ENCODE measurements around the gene NSD2. TPM values are rescaled to one million over a fixed set of nuclear protein-coding genes. Genes with fewer than 3 reads are reported as not detected.
A peak's percentile ranks its signal among the peaks of the same experiment; 100 is the strongest.
"Not testable (repeated sequence)": the region's sequence is repeated elsewhere in the genome, so short reads cannot be mapped to it uniquely, and the experiment has no call there.

NSD2 gene
- polyA plus RNA-seq, 1 donor (not counting 4 experiments of a cell fraction or from before 2014, with no cell fraction given), result 22.6 TPM

DNA sequence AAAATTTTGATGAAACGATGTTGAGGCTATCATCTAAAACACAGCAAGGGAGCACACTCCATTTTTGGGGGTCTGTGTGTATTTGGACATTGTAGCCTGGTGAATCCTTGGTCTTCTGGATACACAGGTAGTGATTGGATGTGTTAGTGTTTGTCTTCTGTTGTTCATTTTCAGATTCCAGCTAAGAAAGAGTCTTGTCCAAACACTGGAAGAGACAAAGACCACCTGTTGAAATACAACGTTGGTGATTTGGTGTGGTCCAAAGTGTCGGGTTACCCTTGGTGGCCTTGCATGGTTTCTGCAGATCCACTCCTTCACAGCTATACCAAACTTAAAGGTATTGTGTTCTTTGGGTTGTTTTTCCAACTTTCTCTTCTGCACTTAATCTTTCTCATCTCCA is 32.8 kb downstream of the NSD2 start:
- Histone ChIP-seq H3K4me3 (ENCODE audit: control insufficient read depth in 2 of 3, extremely low read depth in 1 of 3, insufficient read depth in 2 of 3, low read depth in 1 of 3, low read length in 3 of 3) (no peak overlapping the region), H3K9me1 (ENCODE audit: control insufficient read depth, extremely low read depth, insufficient read depth, low read length) (peaks cover 7% of the 10 kb centered on the region), H3K79me2 (ENCODE audit: control insufficient read depth, insufficient read depth, low read length) (peaks cover 73% of the 10 kb centered on the region), H3K9ac (ENCODE audit: control insufficient read depth, extremely low read depth, insufficient read depth, low read length) (no peak overlapping the region), H3K36me3 (ENCODE audit: control insufficient read depth in 2 of 2, extremely low read depth in 1 of 2, insufficient read depth in 2 of 2, low read length in 2 of 2) (peaks cover 3 to 23% of the 10 kb centered on the region in 2 experiments), H3K9me3 (ENCODE audit: control insufficient read depth, low read depth, low read length) (no peaks in the 10 kb centered on the region), H4K20me1 (ENCODE audit: control insufficient read depth, extremely low read depth, insufficient read depth, low read length) (peaks cover 20% of the 10 kb centered on the region), H2AFZ (ENCODE audit: control insufficient read depth, low read length) (no peak overlapping the region), H3K4me1 (ENCODE audit: control insufficient read depth, extremely low read depth, insufficient read depth, low read length) (peaks cover 16% of the 10 kb centered on the region), H3K27me3 (ENCODE audit: control insufficient read depth, extremely low read depth, insufficient read depth, low read length) (no peaks in the 10 kb centered on the region), H3K27ac (ENCODE audit: control insufficient read depth, insufficient read depth, low read length) (no peak overlapping the region), H3K4me2 (ENCODE audit: control insufficient read depth, extremely low read depth, insufficient read depth, low read depth, low read length) (no peak overlapping the region)
- TF ChIP-seq EZH2 (IDR thresholded peaks at IDR 0.05; ENCODE audit: low read length), result no peak
- TF ChIP-seq, protein P1, sequence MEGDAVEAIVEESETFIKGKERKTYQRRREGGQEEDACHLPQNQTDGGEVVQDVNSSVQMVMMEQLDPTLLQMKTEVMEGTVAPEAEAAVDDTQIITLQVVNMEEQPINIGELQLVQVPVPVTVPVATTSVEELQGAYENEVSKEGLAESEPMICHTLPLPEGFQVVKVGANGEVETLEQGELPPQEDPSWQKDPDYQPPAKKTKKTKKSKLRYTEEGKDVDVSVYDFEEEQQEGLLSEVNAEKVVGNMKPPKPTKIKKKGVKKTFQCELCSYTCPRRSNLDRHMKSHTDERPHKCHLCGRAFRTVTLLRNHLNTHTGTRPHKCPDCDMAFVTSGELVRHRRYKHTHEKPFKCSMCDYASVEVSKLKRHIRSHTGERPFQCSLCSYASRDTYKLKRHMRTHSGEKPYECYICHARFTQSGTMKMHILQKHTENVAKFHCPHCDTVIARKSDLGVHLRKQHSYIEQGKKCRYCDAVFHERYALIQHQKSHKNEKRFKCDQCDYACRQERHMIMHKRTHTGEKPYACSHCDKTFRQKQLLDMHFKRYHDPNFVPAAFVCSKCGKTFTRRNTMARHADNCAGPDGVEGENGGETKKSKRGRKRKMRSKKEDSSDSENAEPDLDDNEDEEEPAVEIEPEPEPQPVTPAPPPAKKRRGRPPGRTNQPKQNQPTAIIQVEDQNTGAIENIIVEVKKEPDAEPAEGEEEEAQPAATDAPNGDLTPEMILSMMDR (optimal IDR thresholded peaks at IDR 0.05 in 1 of 3, IDR thresholded peaks at IDR 0.05 in 1 of 3, conservative IDR thresholded peaks at IDR 0.05 in 1 of 3; ENCODE audit: extremely low read depth in 1 of 3, insufficient read depth in 2 of 3, low read length in 3 of 3), result no peak
- FAIRE-seq, result no peak
- no peak for DNase-seq (ENCODE audit: low read depth, low spot score)
- dilution Hi-C loops (cut with MboI; ENCODE audit: extremely low pct_ligation_motif_present, low sequenced_read_pairs), result no loop called here

GRCh38 chr4:1907848-1908525 is 36.8 kb downstream of the NSD2 start:
- DNase-seq (ENCODE audit: low read depth, low spot score), result peak; percentile 87
- Histone ChIP-seq H3K4me3 (ENCODE audit: control insufficient read depth in 2 of 3, extremely low read depth in 1 of 3, insufficient read depth in 2 of 3, low read depth in 1 of 3, low read length in 3 of 3) (peak overlapping the region in 2 of 3 experiments; percentile 8 to 36), H2AFZ (ENCODE audit: control insufficient read depth, low read length) (no peak overlapping the region), H3K27ac (ENCODE audit: control insufficient read depth, insufficient read depth, low read length) (peak overlapping the region; percentile 80), H3K79me2 (ENCODE audit: control insufficient read depth, insufficient read depth, low read length) (peaks cover 65% of the 10 kb centered on the region), H3K4me2 (ENCODE audit: control insufficient read depth, extremely low read depth, insufficient read depth, low read depth, low read length) (peak overlapping the region; percentile 93), H3K9me1 (ENCODE audit: control insufficient read depth, extremely low read depth, insufficient read depth, low read length) (peaks cover 7% of the 10 kb centered on the region), H3K27me3 (ENCODE audit: control insufficient read depth, extremely low read depth, insufficient read depth, low read length) (no peaks in the 10 kb centered on the region), H4K20me1 (ENCODE audit: control insufficient read depth, extremely low read depth, insufficient read depth, low read length) (peaks cover 4% of the 10 kb centered on the region), H3K4me1 (ENCODE audit: control insufficient read depth, extremely low read depth, insufficient read depth, low read length) (peaks cover 16% of the 10 kb centered on the region), H3K9me3 (ENCODE audit: control insufficient read depth, low read depth, low read length) (no peaks in the 10 kb centered on the region), H3K9ac (ENCODE audit: control insufficient read depth, extremely low read depth, insufficient read depth, low read length) (peak overlapping the region; percentile 55), H3K36me3 (ENCODE audit: control insufficient read depth in 2 of 2, extremely low read depth in 1 of 2, insufficient read depth in 2 of 2, low read length in 2 of 2) (peaks cover 3 to 19% of the 10 kb centered on the region in 2 experiments)
- dilution Hi-C loops (cut with MboI; ENCODE audit: extremely low pct_ligation_motif_present, low sequenced_read_pairs), result no loop called here
- no peak for TF ChIP-seq EZH2 (IDR thresholded peaks at IDR 0.05; ENCODE audit: low read length)
- TF ChIP-seq, protein P1 (optimal IDR thresholded peaks at IDR 0.05 in 1 of 3, IDR thresholded peaks at IDR 0.05 in 1 of 3, conservative IDR thresholded peaks at IDR 0.05 in 1 of 3; ENCODE audit: extremely low read depth in 1 of 3, insufficient read depth in 2 of 3, low read length in 3 of 3), result no peak
- FAIRE-seq, result peak; percentile 90

GRCh38 chr4:1909696-1910095 is 38.5 kb downstream of the NSD2 start:
- dilution Hi-C loops (cut with MboI; ENCODE audit: extremely low pct_ligation_motif_present, low sequenced_read_pairs); H3K9ac ChIP-seq (ENCODE audit: control insufficient read depth, extremely low read depth, insufficient read depth, low read length); H3K27me3 ChIP-seq (ENCODE audit: control insufficient read depth, extremely low read depth, insufficient read depth, low read length); H4K20me1 ChIP-seq (ENCODE audit: control insufficient read depth, extremely low read depth, insufficient read depth, low read length); H3K4me2 ChIP-seq (ENCODE audit: control insufficient read depth, extremely low read depth, insufficient read depth, low read depth, low read length); H3K9me1 ChIP-seq (ENCODE audit: control insufficient read depth, extremely low read depth, insufficient read depth, low read length); H2AFZ ChIP-seq (ENCODE audit: control insufficient read depth, low read length); H3K9me3 ChIP-seq (ENCODE audit: control insufficient read depth, low read depth, low read length); H3K27ac ChIP-seq (ENCODE audit: control insufficient read depth, insufficient read depth, low read length); DNase-seq (ENCODE audit: low read depth, low spot score); H3K4me3 ChIP-seq (ENCODE audit: control insufficient read depth in 2 of 3, extremely low read depth in 1 of 3, insufficient read depth in 2 of 3, low read depth in 1 of 3, low read length in 3 of 3); FAIRE-seq: not testable (repeated sequence)
- H3K36me3 ChIP-seq (ENCODE audit: control insufficient read depth in 2 of 2, extremely low read depth in 1 of 2, insufficient read depth in 2 of 2, low read length in 2 of 2), result peaks cover 0 to 26% of the 10 kb centered on the region in 2 experiments
- peaks cover 16% of the 10 kb centered on the region for H3K4me1 ChIP-seq (ENCODE audit: control insufficient read depth, extremely low read depth, insufficient read depth, low read length)
- H3K79me2 ChIP-seq (ENCODE audit: control insufficient read depth, insufficient read depth, low read length), result peaks cover 70% of the 10 kb centered on the region
